Measurements from ENCODE around the gene TSHZ3. TPM values are rescaled to one million over a fixed set of nuclear protein-coding genes. Genes with fewer than 3 reads are reported as not detected.

Gene TSHZ3
- total RNA-seq, 1 donor from 2014 or later, result 1.6 TPM

DNA sequence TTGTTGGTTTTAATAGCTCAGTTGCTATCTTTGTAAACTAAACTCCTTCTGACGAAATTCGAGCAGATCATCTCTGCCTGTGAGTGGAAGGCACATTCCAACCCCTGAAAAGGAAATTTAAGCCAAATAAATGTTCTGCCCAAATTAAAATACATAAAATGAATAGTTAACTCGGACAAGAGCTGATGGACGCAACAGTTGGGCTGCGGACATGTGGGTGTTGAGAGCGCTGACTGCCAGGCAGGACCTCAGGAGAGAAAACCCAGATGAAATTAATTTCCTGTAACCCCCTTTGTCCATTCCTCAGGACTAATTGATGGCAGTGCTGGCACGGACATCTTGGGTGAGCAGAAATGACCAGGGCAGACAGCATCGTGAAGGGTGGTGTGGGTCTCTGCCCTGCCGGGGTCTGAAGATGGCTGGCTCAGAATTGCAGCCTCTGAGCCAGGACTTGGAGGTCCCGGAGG, 86.5 kb downstream of the TSHZ3 start:
- no peak for DNase-seq (ENCODE audit: low read depth)

DNA sequence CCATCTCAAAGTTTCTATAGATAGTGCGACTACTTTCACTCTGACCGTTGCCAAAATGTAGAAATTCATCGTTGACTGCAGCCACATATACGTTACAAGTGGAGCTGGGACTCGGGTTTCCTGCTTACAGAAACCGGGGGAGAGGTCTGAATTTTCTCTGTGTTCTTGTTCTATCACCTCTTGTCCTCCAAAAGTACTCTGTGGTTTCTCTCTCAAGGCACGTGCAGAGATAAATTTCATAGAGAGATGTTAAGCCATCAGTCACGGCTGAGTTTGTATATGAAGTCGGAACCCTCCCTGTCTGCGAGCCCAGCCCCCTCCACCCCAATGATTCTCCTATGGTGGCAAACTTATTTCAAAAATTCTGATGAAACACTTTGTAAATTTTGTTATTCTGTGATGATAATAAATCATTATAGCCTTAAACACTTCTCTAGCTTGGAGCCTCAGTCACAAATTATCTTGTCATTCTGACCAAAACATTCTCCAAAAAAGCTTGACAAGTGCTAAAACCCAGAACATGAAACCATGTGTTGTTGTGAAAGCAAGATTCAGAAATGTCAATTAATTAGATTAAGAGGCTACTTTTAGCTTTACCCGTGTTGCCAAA, 87.5 kb downstream of the TSHZ3 start:
- DNase-seq (ENCODE audit: low read depth), result no peak

DNA sequence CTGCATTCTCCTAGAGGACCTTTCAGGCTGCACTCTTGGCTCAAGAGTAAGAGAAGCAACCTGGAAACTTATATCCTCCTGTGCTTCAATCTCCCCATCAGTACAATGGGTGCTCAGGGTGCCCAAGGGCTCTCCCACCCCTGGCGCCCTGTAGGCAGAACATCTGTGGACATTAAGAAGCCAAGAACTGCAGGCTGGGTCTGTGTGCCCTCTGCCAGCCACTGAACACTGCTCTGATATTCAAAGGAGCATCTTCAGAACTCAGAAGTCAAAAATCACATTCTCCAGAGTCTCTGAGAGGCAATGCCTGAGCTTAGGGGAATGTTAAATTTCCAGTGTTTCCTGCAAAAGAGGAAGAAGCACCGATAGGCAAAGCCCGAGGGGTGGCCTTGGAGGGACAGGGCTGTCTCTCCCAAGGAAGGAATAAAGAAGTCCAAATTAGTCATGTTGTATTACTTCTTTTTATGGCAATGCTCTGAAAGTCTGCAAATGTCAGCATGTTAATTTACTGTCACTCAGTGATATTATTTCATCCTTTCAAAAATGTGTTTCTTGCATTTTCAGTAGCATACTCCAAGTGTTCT, 88.1 kb downstream of the TSHZ3 start:
- no peak for DNase-seq (ENCODE audit: low read depth)

DNA sequence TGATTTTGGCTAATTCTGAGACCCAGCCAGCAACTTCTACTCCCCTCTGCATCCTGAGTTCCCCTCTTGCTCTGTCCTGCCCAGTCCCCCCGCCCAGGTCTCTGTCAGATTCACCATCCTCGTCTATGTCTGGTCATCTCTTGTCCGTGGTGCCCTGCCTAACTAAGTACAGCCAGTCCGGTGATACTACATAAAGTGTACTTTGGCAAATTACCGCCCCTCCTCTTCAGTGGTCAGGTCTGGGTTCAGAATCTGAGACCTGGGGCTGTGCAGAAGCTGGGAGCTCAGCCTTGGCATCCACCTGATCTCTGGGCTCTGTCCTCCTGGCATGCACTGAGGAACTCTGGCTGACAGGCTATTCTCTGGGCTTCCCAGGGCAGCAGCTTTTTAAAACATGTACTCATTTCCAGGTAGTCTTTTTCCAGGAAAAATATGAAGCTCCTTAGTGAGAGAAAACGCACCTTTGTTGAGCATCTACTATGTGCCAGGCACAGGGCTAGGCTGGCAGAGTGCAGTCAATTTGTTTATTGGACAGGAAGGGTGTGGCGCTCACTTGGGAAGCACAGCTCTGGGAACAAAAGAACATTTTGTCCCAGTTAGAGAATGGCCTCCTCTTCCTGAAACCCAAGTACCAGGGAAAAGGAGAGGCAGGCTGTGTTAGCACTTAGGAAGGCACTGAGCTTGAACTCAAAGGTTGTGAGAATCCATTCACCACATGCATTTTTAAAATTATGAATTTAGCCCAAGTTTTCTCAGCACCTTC, 88.9 kb downstream of the TSHZ3 start:
- no peak for DNase-seq (ENCODE audit: low read depth)

DNA sequence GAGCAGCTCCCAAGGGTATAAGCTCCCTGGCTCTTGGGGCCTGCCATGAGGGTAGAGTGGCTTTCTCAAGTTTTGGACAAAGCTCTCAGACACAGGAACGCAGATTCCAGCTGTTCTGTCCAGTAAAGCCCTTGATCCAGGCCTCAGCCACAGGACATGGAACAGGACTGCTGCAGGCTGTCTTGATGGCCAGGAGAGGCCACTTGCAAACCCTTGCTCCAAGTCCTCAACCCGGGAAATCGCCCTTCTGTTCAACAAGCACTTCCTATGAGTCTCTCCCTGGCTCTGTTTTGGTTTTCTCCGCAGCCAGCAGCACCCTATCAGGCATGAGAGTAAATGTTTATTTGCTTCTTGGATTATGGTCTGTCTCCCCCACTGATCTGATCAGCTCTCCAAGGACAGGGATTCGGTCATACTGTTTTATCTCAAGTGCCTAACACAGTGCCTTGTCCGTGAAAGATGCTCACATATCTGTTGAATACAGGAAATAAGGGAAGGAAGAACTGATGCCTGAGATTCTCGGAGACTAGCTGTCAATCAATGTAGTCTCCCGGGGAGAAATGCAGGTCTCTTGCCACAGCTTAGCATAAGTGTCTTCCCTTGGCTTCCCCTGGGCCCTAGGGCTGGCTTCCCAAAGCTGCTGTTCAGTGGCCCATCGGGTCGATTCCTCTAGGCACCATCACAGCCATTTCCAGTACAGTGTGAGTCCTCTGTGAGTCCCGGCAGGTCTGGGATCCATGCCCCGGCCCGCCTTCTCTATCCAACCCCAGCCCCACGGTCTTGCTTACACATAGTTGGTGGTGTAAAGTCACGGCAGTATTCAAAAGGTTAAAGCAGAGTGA, 90.8 kb downstream of the TSHZ3 start:
- no peak for DNase-seq (ENCODE audit: low read depth)

DNA sequence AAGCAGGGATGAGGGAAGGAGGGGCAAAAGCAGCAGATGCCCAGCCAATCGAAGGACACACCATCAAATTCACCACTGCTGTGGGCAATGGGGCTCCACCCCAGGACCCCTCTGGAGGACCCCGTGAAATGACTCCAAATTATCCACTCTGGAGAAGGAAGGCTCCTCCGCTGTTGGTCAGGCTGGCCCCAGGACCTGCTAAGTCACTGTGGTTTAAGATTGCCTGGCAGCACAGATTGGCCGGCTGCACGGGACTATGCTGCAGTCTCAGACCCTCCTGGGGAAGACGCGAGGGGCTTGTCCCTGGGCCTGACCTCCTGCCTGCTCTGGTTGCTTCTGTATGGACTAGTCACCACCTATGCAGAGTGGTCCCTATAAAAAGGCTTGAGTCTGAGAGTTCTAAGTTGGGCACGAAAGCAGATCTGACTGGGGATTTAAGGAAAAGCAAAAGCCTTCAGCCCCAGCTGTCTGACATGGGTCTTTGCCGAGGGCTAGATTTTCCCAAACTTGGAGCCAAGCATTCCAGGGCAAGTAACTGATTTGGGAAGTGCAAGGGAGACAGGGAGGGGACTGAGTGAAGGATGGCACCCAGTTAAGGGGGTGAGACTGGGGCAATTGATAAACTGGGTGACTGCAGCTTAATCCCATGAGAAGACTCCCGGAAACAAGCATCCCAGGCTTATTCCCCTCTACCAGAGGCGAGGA, 91.7 kb downstream of the TSHZ3 start:
- no peak for DNase-seq (ENCODE audit: low read depth)

DNA sequence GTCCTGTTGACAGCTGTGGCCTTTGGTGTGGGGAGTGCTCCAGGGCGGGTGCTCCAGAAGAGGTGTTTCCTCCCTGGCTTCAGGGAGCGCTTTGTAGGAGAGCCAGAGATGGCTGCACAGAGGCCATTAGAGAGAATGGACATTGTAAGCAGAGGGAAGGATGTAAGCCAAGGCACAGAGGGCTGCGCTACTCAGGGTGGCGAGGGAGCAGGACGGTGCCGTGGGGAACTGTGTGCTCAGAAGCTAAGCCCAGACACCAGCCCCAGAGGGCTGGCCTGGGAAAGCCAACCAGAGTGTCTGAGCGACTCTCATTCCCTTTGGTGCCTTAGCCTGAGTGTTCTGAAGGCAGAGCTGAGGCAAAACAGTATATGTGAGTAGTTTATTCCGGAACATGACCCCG, 92.2 kb downstream of the TSHZ3 start:
- no peak for DNase-seq (ENCODE audit: low read depth)

DNA sequence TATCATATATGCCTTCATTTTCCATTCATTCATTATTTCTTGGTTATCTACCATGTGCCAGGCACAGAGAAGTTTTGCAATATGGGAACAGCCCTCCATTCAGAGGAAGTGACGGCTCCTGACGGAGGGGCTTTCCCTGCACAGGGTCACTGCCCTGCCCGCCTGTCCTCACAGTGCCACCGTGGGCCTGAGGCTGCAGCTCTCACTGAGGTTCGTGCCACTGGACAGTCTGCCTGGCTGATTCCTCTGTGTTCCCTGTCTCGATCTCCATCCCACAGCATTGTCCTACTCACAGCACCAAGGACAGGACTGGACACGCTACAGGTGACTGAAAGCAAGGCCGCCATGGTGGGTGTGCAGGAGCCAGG, 92.7 kb downstream of the TSHZ3 start:
- no peak for DNase-seq (ENCODE audit: low read depth)

DNA sequence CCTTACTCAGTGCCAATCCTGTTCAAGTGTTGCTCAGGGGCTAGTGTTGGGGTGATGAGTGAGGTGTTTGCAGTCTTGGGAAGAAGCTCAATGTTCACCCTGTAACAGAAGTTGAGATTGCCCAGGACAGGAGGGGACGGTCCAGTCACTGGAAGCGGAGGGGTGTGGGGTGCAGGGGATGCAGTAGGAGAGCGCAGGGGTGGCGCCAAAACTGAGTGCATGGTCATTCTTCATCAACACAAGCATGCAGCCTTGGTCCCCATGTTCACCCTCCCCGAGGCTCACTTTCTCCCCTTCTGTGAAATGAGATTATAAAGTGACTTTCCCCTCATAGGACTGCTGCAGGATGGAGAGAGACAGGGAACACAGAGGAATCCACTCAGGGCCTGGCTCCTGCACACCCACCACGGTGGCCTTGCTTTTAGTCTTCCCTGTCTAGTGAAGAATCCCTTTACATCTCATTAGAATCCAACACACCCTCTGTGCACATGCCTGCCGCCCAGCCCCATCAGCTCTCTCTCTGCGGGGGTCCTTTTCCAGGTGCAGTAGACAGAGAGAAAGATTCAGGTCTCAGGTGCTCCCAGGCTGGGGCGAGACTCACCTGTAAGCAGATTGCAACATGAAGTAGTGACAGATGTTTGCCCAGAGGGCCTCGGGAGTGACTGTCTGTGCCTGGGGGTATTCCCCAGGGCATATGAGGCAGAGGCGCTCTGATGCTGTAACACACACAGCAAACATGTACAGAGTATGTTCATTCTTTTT, 93.2 kb downstream of the TSHZ3 start:
- DNase-seq (ENCODE audit: low read depth), result no peak

DNA sequence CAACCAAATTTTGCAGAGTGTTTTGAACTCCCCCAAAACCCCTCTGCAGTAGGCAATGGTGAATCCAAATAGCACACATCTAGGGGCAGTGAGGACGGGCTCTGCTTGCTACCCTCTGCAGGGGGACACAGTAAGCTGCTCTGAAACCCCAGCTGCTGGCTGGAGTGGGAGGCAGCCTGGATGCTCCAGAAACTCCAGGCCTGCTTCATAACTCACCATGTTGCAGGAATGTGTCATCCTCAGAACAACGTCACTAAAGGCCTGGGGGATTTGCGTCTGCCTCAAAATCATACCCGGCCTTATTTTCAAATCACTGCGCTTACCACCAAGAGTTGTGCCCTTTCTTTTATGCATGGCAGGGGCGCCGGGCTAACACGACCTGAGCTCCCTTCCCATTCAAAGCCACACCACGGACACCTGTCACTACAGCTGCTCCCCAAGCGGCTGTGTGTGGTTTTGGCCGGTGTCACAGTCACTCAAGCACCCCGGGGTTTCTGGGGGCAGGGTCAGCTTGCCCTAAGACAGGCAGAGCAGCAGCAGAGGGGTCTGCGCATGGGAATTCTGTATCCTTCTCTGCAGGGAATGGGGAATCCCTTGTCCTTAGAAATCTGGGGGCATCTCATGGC, 93.9 kb downstream of the TSHZ3 start:
- DNase-seq (ENCODE audit: low read depth), result no peak

DNA sequence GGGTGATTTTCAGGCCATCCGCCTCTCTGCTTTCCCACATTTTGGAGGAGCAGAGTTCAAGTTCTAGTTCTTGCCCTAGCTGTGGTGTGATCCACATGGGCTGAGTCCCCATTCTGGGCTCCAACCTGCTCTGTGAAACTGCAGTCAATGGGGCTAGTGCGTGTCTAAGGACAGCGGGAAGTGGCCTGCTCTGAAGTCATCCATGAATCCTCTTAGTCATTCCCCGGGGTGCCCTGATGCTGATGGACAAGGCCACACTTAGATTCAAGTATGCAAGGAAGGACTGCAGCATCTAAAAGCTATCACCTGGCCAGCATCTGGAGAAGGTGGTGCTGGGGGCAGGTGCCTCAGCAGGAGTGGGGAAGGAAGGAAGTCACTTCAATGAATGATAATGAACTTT, 94.6 kb downstream of the TSHZ3 start:
- no peak for DNase-seq (ENCODE audit: low read depth)

DNA sequence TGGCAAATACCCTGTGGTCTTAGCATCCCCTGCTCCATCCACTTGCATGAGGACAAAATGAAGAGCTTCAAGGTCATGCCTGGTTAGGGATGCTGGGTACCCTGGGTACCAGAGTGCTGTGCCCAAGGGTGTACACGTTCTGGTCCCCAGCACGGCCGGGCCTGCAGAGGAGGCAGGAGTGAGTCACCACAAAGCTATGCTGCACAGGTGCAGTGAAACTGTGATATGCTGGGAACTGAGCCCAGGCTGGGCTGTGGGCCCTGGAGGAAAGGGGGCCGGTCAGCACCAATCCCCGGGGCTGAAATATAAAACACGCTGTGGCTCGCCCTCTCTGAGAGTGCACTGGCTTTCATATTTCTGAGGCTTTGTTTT, 95.1 kb downstream of the TSHZ3 start:
- DNase-seq (ENCODE audit: low read depth), result no peak

DNA sequence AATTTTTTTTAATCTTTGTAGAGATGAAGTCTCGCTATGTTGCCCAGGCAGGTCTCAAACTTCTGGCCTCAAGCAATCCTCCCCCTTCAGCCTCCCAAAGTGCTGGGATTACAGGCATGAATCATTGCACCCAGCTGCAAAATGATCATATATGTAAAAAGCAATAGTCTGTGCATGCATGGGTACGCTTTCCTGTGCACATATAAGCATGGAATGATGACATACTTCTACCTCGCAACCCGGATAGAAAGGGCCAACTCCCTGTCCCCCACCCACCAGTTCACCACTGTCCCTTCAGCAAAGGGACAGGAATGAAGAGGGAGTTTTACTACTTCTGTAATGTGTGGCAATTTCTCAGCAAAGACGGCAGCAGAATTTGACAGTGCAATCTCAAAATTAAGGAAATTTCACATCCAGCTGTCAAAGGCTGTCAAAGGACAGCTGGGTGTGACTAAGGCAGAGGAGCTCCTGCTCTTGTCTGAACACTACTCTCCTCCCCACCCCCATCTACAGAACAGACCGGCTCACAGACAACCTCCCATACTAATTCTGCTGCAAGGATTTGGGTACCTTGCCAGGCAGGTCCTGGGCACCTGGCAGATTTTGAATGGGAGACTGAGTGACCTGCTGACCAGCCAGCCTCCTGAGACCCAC, 95.6 kb downstream of the TSHZ3 start:
- no peak for DNase-seq (ENCODE audit: low read depth)

DNA sequence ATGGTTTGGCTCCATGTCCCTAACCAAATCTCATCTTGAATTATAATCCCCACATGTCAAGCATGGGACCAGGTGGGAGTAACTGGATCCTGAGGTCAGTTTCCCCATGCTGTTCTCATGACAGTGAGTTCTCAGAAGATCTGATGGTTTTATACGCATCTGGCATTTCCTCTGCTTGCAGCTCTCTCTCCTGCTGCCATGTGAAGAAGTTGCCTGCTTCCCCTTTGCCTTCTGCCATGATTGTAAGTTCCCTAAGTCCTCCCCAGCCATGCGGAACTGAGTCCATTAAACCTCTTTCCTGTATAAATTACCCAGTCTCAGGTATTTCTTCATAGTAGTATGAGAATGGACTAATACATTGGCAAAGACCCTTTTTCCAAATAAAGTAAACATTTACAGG, 96.8 kb downstream of the TSHZ3 start:
- DNase-seq (ENCODE audit: low read depth), result no peak

DNA sequence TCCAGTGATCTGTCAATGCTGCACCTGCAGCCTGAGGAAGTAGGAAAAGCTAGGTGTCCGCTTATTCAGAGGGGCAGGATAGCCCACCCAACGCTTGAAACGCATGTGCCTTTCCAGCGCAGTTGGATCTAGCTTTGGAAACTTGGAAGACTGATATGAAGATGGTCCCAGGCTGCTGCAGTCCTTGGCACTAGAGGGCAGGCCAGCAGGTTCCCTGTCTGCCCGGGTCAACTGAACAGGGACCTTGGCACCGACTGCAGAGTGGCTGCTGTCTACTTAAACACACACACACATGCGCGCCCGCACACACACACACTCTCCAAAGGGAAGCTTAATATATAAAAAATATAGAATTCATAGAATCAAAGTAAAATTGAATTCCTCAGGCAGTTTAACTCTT, 100.0 kb downstream of the TSHZ3 start:
- DNase-seq (ENCODE audit: low read depth), result no peak

DNA sequence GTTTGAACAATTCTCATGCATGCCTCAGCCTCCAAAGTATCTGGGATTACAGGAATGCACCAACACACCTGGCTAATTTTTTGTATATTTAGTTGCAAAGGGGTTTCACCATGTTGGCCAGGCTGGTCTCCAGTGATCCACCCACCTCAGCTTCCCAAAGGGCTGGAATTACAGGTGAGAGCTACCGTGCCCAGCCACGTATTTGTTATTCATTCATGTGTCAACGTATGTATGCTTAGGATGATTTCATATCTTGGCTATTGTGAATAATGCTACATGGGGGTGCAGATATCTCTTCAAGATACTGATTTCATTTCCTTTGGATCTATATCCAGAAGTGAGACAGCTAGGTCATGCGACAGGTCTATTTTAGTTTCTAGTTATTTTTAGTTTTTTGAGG, 113.4 kb downstream of the TSHZ3 start:
- no peak for DNase-seq (ENCODE audit: low read depth)

DNA sequence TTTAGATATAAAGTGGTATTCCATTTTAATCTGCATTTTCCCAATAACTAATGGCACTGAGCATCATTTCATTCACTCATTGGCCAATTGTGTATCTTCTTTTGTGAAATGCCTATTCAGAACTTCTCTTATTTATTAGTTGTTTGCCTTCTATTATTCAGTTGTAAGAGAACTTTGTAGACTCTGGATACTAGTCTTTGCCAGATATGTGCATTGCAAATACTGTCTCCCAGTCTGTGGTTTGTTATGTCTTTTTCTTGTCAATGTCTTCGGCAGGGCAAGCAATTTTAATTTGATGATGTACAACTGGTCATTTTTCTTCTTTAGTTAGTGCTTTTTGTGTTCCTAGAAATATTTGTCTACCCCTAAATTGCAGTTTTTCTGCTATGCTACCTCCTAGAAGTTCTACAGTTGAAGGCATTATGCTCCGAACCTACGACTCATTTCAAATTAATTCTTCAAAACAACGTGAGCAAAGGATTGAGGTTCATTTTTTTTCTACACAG, 115.9 kb downstream of the TSHZ3 start:
- no peak for DNase-seq (ENCODE audit: low read depth)

DNA sequence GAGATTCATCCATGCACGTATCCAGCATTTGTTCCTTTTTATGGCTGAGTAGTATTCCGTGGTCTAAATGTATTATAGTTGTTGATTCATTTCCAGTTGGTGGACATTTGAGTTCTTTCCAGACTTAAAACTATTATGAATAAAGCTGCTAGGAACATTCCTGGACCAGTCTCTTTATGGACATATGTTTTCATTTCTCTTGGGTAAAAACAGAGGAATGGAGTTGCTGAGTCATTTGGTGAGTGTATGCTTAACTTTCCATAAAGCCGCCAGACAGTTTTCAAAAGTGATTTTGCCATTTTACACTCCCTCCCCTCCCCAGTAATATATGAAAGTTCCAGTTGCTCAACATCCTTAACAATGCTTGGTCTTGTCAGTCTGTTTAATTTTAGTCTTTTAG, 116.4 kb downstream of the TSHZ3 start:
- DNase-seq (ENCODE audit: low read depth), result no peak

DNA sequence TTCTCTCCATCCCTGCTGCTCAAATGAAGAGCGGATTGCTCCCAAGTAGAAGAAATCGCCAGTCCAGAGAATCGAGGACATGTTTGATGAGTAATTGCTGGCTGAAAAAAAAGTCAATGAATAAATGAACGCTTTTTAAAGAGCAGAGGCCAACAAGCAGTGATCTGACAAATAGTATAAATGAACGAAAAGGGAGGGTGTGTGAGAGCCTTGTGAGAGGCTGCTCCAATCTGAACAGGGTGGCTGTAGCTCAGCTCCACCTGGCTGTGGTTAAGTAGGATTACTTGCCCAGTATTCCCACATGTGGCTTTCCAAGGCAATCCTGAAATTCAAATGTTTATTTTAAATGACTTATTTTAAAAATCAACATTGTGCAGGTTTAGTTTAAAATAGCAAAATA, 117.1 kb downstream of the TSHZ3 start:
- peak; percentile 5 for DNase-seq (ENCODE audit: low read depth)

DNA sequence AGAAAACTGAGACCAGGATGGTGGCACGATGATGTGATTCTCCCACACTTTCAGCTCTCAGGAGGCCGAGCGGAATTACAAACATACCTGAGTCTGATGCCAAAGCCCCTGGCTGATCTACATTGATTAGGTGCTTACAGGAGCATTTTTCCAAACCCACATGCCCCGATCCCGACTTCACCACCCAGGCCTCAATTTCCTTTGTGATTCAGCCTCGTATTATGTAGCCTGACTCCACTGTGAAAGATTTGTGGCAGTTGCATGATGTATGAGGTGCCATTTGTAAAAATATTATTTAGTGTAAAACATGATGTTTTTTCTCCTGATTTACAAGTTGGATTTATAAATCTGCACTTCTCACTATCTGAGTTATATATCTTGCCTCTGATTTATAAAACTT, 118.0 kb downstream of the TSHZ3 start:
- DNase-seq (ENCODE audit: low read depth), result no peak

Data from renal cortical epithelial cell (primary cell).